ENCODE measurements around the gene ATAD3C. TPM values are rescaled to one million over a fixed set of nuclear protein-coding genes. Genes with fewer than 3 reads are reported as not detected.
A peak's percentile ranks its signal among the peaks of the same experiment; 100 is the strongest.
"Not testable (repeated sequence)": the region's sequence is repeated elsewhere in the genome, so short reads cannot be mapped to it uniquely, and the experiment has no call there.

The ATAD3C gene
- total RNA-seq, 1 donor from 2014 or later: 2.4 TPM

GRCh38 chr1:1407636-1408318 is 41.7 kb upstream of the ATAD3C start:
- H3K9me3 Mint-ChIP-seq: no peaks in the 10 kb centered on the region
- H3K27ac Mint-ChIP-seq: peak overlapping the region; percentile 78
- peak overlapping the region; percentile 90 for H3K4me3 Mint-ChIP-seq
- H3K27me3 Mint-ChIP-seq: no peaks in the 10 kb centered on the region
- H3K36me3 Mint-ChIP-seq: peaks cover 7% of the 10 kb centered on the region
- no peak for DNase-seq (ENCODE audit: extremely low spot score, unreplicated experiment)
- TF ChIP-seq CTCF (conservative IDR thresholded peaks at IDR 0.05): peak; percentile 37
- peaks cover 12% of the 10 kb centered on the region for H3K4me1 Mint-ChIP-seq (ENCODE audit: unreplicated experiment)

- H3K4me3 Mint-ChIP-seq: peak overlapping the region; percentile 81
- H3K27ac Mint-ChIP-seq: peak overlapping the region; percentile 70
- DNase-seq (ENCODE audit: extremely low spot score, unreplicated experiment); H3K27me3 Mint-ChIP-seq; H3K4me1 Mint-ChIP-seq (ENCODE audit: unreplicated experiment); H3K9me3 Mint-ChIP-seq; H3K36me3 Mint-ChIP-seq: not testable (repeated sequence)
These were observed 39.3 kb upstream of the ATAD3C start for GRCh38 chr1:1410238-1410637.

GRCh38 chr1:1411626-1412025 is 37.9 kb upstream of the ATAD3C start:
- Mint-ChIP-seq H3K9me3 (no peaks in the 10 kb centered on the region), H3K4me3 (peak overlapping the region; percentile 31), H3K27ac (no peak overlapping the region), H3K36me3 (no peaks in the 10 kb centered on the region), H3K27me3 (no peaks in the 10 kb centered on the region), H3K4me1 (ENCODE audit: unreplicated experiment) (peaks cover 6% of the 10 kb centered on the region)
- no peak for DNase-seq (ENCODE audit: extremely low spot score, unreplicated experiment)
- no peak for TF ChIP-seq CTCF (conservative IDR thresholded peaks at IDR 0.05)

- not testable (repeated sequence) for H3K36me3 Mint-ChIP-seq; H3K27me3 Mint-ChIP-seq; DNase-seq (ENCODE audit: extremely low spot score, unreplicated experiment); H3K27ac Mint-ChIP-seq; H3K9me3 Mint-ChIP-seq; H3K4me3 Mint-ChIP-seq; H3K4me1 Mint-ChIP-seq (ENCODE audit: unreplicated experiment)
These were observed 37.1 kb upstream of the ATAD3C start for GRCh38 chr1:1412311-1412902.

GRCh38 chr1:1415751-1416150 is 33.7 kb upstream of the ATAD3C start:
- Mint-ChIP-seq H3K4me1 (ENCODE audit: unreplicated experiment) (peaks cover 14% of the 10 kb centered on the region), H3K4me3 (no peak overlapping the region), H3K36me3 (no peaks in the 10 kb centered on the region), H3K9me3 (no peaks in the 10 kb centered on the region), H3K27me3 (no peaks in the 10 kb centered on the region), H3K27ac (no peak overlapping the region)
- no peak for TF ChIP-seq CTCF (conservative IDR thresholded peaks at IDR 0.05)
- DNase-seq (ENCODE audit: extremely low spot score, unreplicated experiment): no peak

- peaks cover 14% of the 10 kb centered on the region for H3K4me1 Mint-ChIP-seq (ENCODE audit: unreplicated experiment)
- DNase-seq (ENCODE audit: extremely low spot score, unreplicated experiment); H3K4me3 Mint-ChIP-seq: not testable (repeated sequence)
These were observed 32.1 kb upstream of the ATAD3C start for GRCh38 chr1:1417396-1417795.

GRCh38 chr1:1417825-1418463 is 31.5 kb upstream of the ATAD3C start:
- peak overlapping the region; percentile 70 for H3K27ac Mint-ChIP-seq
- H3K27me3 Mint-ChIP-seq; H3K9me3 Mint-ChIP-seq; DNase-seq (ENCODE audit: extremely low spot score, unreplicated experiment); H3K36me3 Mint-ChIP-seq: not testable (repeated sequence)
- H3K4me1 Mint-ChIP-seq (ENCODE audit: unreplicated experiment): peaks cover 19% of the 10 kb centered on the region
- peak overlapping the region; percentile 70 for H3K4me3 Mint-ChIP-seq

More at GRCh38 chr1:1417396-1417795, 32.1 kb upstream of the ATAD3C start:
- H3K27ac Mint-ChIP-seq: peak overlapping the region; percentile 10
- H3K27me3 Mint-ChIP-seq, H3K36me3 Mint-ChIP-seq, H3K9me3 Mint-ChIP-seq: not testable (repeated sequence)

All from type B pancreatic cell (in vitro differentiated cells).